ENCODE data around the gene ATP10A.
A peak's percentile ranks its signal among the peaks of the same experiment; 100 is the strongest.

ATP10A gene

GRCh38 chr15:25694239-25694584 lies 168.9 kb downstream of the ATP10A start:
- DNase-seq, result no peak

DNA sequence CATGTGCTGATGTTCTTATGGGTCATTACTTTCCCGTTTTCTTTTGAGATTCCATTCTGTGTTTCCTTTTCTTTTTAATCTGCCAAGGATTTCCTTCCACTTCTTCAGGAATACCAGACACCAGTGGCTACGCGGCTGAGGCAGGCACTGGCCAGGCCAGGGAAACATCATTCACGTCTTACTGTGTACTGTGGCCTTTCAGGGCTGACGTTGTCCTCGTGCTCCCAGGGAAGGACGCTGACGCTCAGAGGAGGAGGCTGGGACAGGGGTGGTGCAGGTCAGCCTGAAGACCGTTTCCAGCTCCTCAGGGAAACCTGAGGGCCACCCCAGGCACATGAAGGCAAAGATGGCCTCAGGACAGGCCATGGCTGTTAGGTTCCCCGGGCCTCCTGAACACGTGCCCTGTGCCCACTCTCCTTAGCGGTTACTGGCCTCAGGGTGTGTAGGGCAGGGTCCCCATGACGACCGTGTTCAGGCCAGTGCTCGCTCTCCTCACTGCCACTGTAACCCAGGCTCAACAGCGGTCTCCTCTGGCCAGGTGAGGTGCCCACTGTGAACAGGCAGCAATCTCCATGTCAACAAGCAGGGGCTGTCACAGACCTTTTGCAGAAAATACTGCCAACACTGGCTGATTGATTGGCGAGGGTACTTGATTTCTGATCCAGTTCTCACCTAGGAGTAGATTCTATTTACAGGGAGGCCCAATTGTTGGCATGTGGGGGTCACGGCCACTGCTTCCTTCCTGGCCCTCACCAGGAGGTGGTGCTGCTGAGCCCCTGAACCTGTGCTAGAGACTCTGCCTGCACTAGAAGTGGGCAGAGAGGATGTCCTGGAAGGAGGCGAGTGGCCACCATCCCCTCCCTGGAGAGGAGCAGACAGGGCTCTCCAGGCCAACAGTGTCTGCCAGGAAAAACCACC lies 169.5 kb downstream of the ATP10A start:
- peak; percentile 6 for DNase-seq

GRCh38 chr15:25691544-25692430 lies 171.3 kb downstream of the ATP10A start:
- no peak for DNase-seq

DNA sequence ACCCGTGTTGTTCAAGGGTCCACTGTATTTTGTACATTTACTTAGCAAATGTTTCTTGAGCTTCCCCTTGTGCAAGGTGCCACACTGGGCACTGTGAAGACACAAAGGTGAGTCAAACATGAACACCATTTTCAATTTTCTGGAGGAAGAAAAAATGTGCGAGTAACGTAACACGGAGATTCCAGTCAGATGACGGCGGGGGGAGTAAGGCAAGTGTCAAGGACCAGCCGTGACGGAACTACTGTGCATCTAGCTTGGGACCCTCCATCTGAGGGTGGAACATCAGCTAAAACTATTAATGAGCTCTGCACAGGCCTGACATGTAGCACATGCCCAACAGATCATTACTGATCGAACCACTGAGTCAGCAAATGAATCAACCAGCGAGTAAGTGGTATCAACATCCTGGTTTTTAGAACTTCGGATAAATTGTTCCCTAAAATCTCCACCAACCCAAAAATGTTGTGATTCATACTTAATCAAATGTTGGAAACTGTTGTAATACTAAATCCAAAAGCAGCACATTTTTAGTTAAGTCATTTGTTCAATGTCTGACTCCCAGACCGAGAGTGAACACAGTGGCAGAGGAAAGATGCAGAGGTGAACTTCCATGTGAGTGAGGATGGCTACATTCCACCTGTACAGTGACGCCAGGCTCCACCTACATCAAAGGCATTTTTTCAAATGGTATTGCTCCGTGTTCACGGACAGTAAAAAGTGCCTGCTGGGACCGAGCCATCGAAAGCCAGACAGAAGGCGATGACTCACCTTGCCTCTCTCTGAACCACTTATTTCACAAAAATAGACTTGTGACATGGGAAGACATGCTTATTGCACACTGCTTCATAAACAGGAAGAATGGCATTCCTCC lies 172.2 kb downstream of the ATP10A start:
- DNase-seq, result no peak

- DNase-seq, result no peak
These were observed 173.5 kb downstream of the ATP10A start for GRCh38 chr15:25689592-25689991.

DNA sequence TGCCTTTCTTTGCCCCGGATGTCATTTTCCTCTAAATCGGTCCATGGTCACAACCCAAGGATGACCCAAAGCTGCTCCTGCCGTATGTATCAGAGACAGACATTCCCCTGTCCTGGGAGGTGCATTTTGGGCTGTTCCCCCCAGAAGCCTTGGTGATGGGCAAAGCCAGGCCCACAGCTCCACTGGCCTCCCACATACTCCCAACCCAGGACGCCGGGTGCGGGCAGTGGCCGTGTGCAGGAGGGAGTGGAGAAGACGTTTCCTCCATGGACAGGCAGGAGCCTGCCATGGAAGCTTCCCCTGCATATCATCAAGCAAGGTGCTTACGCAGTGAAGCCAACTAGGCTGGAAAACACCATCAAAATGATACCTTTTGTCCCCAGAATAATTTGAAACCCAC lies 175.0 kb downstream of the ATP10A start:
- DNase-seq, result no peak

- no peak for DNase-seq
These were observed 175.4 kb downstream of the ATP10A start for GRCh38 chr15:25687689-25688088.

DNA sequence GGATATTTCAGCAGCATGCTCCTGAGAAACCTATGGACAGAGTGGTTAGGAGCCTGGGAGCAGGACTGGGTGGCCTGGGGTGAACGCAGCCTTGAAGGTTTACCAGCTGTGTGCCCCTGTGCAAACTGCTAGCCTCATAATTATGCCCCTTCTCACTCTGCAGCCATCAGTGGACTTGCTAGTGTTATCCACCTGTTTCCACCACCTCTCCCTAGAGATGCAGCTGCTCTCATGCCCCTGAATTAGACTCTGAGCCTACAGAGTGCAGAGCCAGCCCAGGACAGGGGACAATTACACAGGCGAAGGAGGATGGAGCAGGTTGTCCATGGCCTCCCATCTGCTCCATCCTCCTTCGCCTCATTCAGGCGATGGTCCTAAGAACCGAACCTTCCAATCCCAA lies 175.9 kb downstream of the ATP10A start:
- DNase-seq, result no peak

GRCh38 chr15:25686780-25687179 lies 176.3 kb downstream of the ATP10A start:
- DNase-seq, result no peak

- DNase-seq, result no peak
These were observed 178.4 kb downstream of the ATP10A start for GRCh38 chr15:25684521-25685431.

- DNase-seq, result no peak
These were observed 179.2 kb downstream of the ATP10A start for GRCh38 chr15:25683911-25684310.

DNA sequence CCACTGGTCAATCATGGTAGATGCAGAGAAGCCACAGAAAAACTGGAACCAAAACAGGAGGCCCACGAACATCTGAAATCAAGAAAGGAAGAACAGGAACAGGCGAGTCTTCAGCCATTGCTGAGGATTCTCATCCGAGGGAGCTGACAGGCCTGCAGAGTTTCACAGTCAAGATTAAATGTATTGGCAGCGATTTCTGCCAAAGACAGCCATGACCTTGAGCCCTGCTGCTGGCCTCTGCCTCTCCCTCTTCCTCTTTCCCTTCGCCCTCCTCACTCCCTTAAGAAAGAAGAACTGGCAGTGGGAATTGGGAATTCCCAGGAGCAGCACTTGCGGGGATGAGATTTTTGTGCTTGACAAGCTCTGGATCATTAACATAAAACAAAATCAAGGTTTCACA lies 179.7 kb downstream of the ATP10A start:
- no peak for DNase-seq

DNA sequence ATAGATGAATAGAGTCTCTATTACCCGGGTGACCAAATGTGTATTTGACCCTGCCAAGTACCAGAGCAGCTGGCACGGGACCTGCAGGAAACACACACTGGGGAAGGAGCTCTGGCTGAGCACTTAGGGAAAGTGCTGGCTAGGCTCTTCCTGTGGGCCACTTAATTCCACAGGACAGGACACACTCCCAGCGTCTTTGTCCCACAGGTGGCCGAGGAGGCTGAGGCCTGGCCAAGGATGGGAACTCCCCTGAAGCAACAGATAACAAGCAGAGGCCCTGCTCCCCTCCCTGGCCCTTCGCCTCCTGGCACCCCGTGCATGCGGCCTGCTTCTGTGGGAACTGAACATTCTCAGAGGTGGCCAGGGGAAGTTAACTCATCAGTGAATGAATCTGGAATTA lies 180.8 kb downstream of the ATP10A start:
- no peak for DNase-seq

DNA sequence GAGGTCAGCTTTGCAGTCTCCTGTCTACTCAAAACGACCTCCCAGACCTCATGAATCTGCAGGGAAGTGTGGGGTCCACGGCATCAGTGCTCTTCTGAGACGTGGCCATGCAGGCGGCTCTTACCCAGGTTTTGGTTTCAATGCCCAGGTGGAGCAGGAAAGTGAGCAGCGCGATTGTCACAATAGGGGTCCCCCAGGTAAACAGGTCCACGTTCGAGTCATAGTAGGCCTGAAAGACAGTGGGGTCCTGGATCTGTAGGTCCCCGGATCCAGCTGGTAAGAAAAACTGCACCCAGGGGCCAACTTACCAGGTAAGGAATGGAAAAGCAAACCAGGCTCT lies 182.5 kb downstream of the ATP10A start:
- DNase-seq, result no peak

DNA sequence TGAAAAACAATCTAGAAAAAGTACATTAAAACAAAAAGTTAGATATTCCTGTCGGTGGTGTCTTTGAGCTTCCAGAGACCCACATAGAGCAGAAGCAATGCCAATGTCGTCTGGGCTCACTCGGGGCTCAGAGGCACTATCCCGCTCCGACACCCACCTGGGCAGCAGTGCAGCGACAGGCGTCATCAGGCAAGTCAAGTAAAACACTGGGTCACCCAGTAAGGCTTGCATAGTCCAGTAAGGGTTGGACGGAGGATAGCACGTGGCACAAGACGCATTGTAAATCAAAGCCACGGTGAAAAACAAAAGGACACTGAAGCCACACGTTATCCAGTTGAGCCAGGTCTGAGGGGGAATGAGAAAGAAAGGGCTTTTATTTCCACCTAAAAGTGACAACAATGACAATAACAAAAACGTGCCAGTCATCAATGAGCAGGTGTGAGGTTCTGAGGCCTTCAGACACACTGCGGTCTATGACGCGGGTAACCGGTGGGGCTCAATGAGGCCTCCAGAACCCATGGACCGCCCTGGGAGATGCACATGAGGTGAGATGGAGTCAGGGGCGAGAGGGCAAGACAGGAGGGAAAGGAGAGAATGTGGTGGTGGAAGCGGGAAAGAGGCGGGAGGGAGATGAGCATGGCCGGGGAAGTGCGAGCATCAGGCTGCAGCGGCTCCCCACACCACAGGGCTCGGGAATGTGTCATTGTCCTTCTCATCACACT lies 183.0 kb downstream of the ATP10A start:
- no peak for DNase-seq

DNA sequence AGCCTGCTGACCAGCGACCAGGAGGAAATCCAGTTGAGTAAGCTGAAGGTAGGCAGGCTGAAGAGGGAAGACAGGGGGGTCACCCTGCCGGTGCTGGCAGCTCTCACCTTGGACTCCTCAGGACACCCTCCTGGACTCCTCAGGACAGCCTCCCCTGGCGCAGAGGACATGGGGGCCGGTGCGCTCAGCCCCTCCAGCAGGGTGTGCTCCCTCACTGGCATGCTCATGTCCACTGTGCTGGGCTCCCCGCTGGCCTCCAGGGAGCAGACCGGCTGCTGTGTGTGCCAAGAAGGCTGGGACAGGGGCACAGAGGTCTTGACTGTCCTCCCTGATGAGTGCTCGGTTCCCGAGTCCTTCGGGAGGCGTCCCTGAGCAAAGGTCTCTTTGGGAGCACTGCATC lies 183.6 kb downstream of the ATP10A start:
- no peak for DNase-seq

DNA sequence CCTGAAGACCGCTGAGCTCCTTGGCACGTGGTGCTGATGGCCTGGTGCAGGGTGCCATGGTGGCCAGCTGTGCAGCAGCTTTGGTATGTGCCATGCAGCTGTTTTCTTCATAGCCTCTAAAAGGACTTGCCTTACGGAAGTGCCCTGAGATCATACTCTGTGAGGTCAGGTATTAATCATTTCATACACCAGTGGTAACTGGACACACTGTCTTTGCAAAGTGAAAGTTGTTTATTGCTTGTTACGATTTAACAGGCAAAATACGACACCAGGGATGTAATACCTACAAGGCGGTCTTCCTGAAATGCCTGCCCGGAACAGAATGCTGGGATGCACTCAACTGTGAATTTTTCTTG lies 184.6 kb downstream of the ATP10A start:
- no peak for DNase-seq

- no peak for DNase-seq
These were observed 185.2 kb downstream of the ATP10A start for GRCh38 chr15:25677719-25678499.

DNA sequence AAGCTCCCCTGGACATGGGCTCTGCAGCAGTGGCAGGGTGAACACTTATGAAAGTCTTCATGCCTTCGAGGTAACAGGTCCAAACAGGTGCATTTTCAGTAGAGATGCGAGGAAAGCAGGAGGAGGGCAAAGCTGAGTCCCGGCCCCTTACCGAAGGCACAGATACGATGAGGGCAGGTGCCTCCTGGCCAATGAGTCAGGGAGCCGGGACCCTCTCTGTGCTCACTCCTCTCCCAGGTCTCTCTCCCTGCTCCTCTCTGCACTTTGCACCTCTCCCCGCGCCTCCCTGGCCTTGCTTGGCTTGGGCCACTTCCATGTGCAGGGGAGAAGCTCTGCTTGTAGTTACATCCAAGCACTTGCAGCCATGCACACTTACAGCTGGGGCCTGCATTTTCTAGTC lies 187.1 kb downstream of the ATP10A start:
- DNase-seq, result no peak

- no peak for DNase-seq
These were observed 187.7 kb downstream of the ATP10A start for GRCh38 chr15:25675396-25675795.

GRCh38 chr15:25674913-25675312 lies 188.2 kb downstream of the ATP10A start:
- no peak for DNase-seq
